ENCODE results near the gene EBF3.

- TF ChIP-seq NFIC (IDR thresholded peaks at IDR 0.05) (no peak), REST (IDR thresholded peaks at IDR 0.05; ENCODE audit: low read depth) (no peak), TAF1 (IDR thresholded peaks at IDR 0.05; ENCODE audit: low read depth) (no peak), YY1 (IDR thresholded peaks at IDR 0.05; ENCODE audit: low read depth) (no peak), TCF12 (IDR thresholded peaks at IDR 0.05; ENCODE audit: low read depth) (no peak), FOXM1 (IDR thresholded peaks at IDR 0.05; ENCODE audit: borderline replicate concordance, low read depth) (no peak), RAD21 (IDR thresholded peaks at IDR 0.05; ENCODE audit: low read depth) (no peak)
These were observed 1.3 kb upstream of the EBF3 start for GRCh38 chr10:129965425-129965808.

Data from Ishikawa (cell line).